ENCODE results near the gene USF2. TPM values are rescaled to one million over a fixed set of nuclear protein-coding genes. Genes with fewer than 3 reads are reported as not detected.
A peak's percentile ranks its signal among the peaks of the same experiment; 100 is the strongest.

The USF2 gene
- polyA plus RNA-seq, 3 donors = 2.7 to 248 (median 5.0) TPM

GRCh38 chr19:35262101-35262761 lies 6.5 kb upstream of the USF2 start:
- Mint-ChIP-seq H3K9me3 (peaks cover 0 to 2% (median 0%) of the 10 kb centered on the region in 7 donors), H3K4me3 (peak overlapping the region in 1 of 2 donors; percentile 41), H3K27me3 (ENCODE audit: low read depth in 3 of 3) (peaks cover 9 to 31% (median 15%) of the 10 kb centered on the region in 3 donors), H3K4me1 (peaks cover 30% of the 10 kb centered on the region), H3K36me3 (peaks cover 3% of the 10 kb centered on the region in 2 donors), H3K27ac (peak overlapping the region in 1 of 7 donors; percentile 28)
- H3K4me2 ChIP-seq (replicated peaks; ENCODE audit: extremely low read depth, low read length, poor library complexity, severe bottlenecking) = no peak overlapping the region
- peaks cover 6% of the 10 kb centered on the region for H3K79me2 ChIP-seq (ENCODE audit: insufficient read depth, low read length)
- no peak for DNase-seq
- H3K4me3 ChIP-seq (replicated peaks in 1 of 3; ENCODE audit: low read depth in 2 of 3, low read length in 3 of 3) = no peak overlapping the region
- peaks cover 0 to 10% of the 10 kb centered on the region in 2 donors for H3K27me3 ChIP-seq (ENCODE audit: control insufficient read depth in 2 of 2, insufficient read depth in 2 of 2, low read length in 2 of 2)
- 56% methylated on average over 14 of the region's 17 CpGs for WGBS (ENCODE audit: insufficient coverage)
- no peaks in the 10 kb centered on the region for H4K20me1 ChIP-seq (ENCODE audit: insufficient read depth, low read length)
- no peak for TF ChIP-seq CTCF (IDR thresholded peaks at IDR 0.05)
- intact Hi-C loops (cut with micrococcal nuclease) = loop anchor here in 1 of 2 donors (10.0 kb wide), 1 partner anchor 57 kb away; no protein-coding TSS in a partner anchor
- no peak overlapping the region for H3K9ac ChIP-seq (ENCODE audit: insufficient read depth, low read length, poor library complexity, severe bottlenecking)
- no peaks in the 10 kb centered on the region for H3K9me3 ChIP-seq (replicated peaks in 1 of 2; ENCODE audit: control insufficient read depth in 1 of 2, insufficient read depth in 1 of 2, low read length in 2 of 2)
- H3K36me3 ChIP-seq (replicated peaks in 1 of 2; ENCODE audit: control insufficient read depth in 1 of 2, insufficient read depth in 2 of 2, low read length in 2 of 2) = no peaks in the 10 kb centered on the region
- H3K27ac ChIP-seq (ENCODE audit: low read depth in 1 of 2, low read length in 2 of 2) = no peak overlapping the region
- no peak overlapping the region for H2AFZ ChIP-seq (ENCODE audit: insufficient read depth, low read depth, low read length, poor library complexity, severe bottlenecking)
- peaks cover 31 to 34% of the 10 kb centered on the region in 2 donors for H3K4me1 ChIP-seq (ENCODE audit: control insufficient read depth in 1 of 2, insufficient read depth in 2 of 2, low read length in 2 of 2)

GRCh38 chr19:35264268-35265125 lies 4.3 kb upstream of the USF2 start:
- no peaks in the 10 kb centered on the region for H3K36me3 ChIP-seq (replicated peaks in 1 of 2; ENCODE audit: control insufficient read depth in 1 of 2, insufficient read depth in 2 of 2, low read length in 2 of 2)
- H3K79me2 ChIP-seq (ENCODE audit: insufficient read depth, low read length) = peaks cover 12% of the 10 kb centered on the region
- no peak overlapping the region for H3K4me3 ChIP-seq (replicated peaks in 1 of 3; ENCODE audit: low read depth in 2 of 3, low read length in 3 of 3)
- H3K4me1 ChIP-seq (ENCODE audit: control insufficient read depth in 1 of 2, insufficient read depth in 2 of 2, low read length in 2 of 2) = peaks cover 34 to 40% of the 10 kb centered on the region in 2 donors
- Mint-ChIP-seq H3K9me3 (peaks cover 0 to 2% (median 0%) of the 10 kb centered on the region in 7 donors), H3K36me3 (peaks cover 3% of the 10 kb centered on the region in 2 donors), H3K4me3 (peak overlapping the region in 1 of 2 donors; percentile 27), H3K4me1 (peaks cover 30% of the 10 kb centered on the region), H3K27me3 (ENCODE audit: low read depth in 3 of 3) (peaks cover 6 to 22% (median 14%) of the 10 kb centered on the region in 3 donors), H3K27ac (peak overlapping the region in 4 of 7 donors; percentile 2 to 57 (median 34))
- DNase-seq = peak in 2 of 3 donors; percentile 31 to 37
- no peak overlapping the region for H3K4me2 ChIP-seq (replicated peaks; ENCODE audit: extremely low read depth, low read length, poor library complexity, severe bottlenecking)
- H3K9ac ChIP-seq (ENCODE audit: insufficient read depth, low read length, poor library complexity, severe bottlenecking) = no peak overlapping the region
- peaks cover 0 to 10% of the 10 kb centered on the region in 2 donors for H3K27me3 ChIP-seq (ENCODE audit: control insufficient read depth in 2 of 2, insufficient read depth in 2 of 2, low read length in 2 of 2)
- no peak overlapping the region for H3K27ac ChIP-seq (ENCODE audit: low read depth in 1 of 2, low read length in 2 of 2)
- H2AFZ ChIP-seq (ENCODE audit: insufficient read depth, low read depth, low read length, poor library complexity, severe bottlenecking) = no peak overlapping the region
- H3K9me3 ChIP-seq (replicated peaks in 1 of 2; ENCODE audit: control insufficient read depth in 1 of 2, insufficient read depth in 1 of 2, low read length in 2 of 2) = no peaks in the 10 kb centered on the region
- 53% methylated on average over 5 of the region's 7 CpGs for WGBS (ENCODE audit: insufficient coverage)
- intact Hi-C loops (cut with micrococcal nuclease) = loop anchor here in 1 of 2 donors (5.0 to 10.0 kb wide), 3 partner anchors 42 to 122 kb away; partner anchors contain the start of gene FXYD7
- no peaks in the 10 kb centered on the region for H4K20me1 ChIP-seq (ENCODE audit: insufficient read depth, low read length)
- no peak for TF ChIP-seq CTCF (IDR thresholded peaks at IDR 0.05)
